IPS-11a (cell line): ENCODE measurements around the gene INPP5A.

Source experiments
- H3K4me3 ChIP-seq: one replicate; pipeline ENCODE4 v1.5.1; 2013; ENCODE audit warnings: low read depth, low read length, control low read depth

The INPP5A gene

DNA sequence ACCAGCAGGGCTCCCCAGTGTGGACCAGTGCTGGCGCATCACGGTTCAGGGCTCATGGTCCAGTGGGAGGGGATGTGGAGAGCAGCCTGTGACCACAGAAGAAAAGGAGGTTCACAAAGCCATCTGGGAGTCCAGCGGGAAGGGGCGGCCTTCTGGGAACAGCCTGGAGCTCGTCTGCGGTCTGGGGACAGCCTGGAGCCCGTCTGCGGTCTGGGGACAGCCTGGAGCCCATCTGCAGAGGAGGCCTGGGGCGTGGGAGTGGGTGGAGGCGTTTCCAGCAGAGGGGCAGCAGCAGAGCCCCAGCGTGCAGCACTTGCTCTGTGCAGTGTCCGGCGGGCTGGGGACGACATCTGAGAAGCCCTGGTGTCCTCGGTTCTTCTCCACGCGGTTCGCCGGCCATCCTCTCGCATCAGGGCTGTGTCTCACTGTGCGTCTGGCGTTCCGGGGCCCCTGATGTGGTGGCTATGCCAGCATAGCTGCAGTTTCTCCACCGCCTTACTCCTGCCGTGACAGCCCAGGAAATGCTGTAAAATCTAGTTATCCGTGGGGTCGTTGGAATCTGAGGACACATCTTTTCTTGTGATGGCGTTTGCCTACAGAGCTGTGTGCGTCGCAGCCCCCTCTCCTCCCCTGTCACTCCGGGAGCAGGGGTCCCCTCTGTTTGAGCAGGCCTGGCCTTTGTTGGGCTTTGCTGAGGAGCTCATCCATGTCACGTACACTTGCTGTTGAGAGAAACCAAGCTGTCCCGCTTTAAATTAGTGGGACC, 104.6 kb downstream of the INPP5A start:
- no peak overlapping the region for H3K4me3 ChIP-seq

DNA sequence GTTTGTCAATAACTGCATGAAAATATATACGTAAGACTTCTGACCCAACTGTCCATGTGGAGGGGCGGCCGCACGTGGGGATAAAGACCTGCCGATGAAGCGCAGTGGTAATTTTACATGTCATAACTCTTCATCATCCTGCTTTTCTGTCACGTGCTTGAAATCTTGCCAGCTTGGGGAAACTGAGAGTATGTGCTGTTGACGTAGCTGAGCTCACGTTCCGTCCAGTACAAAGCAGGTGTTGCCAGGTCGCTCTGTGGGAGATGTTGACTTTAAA, 105.1 kb downstream of the INPP5A start:
- H3K4me3 ChIP-seq, result no peak overlapping the region

DNA sequence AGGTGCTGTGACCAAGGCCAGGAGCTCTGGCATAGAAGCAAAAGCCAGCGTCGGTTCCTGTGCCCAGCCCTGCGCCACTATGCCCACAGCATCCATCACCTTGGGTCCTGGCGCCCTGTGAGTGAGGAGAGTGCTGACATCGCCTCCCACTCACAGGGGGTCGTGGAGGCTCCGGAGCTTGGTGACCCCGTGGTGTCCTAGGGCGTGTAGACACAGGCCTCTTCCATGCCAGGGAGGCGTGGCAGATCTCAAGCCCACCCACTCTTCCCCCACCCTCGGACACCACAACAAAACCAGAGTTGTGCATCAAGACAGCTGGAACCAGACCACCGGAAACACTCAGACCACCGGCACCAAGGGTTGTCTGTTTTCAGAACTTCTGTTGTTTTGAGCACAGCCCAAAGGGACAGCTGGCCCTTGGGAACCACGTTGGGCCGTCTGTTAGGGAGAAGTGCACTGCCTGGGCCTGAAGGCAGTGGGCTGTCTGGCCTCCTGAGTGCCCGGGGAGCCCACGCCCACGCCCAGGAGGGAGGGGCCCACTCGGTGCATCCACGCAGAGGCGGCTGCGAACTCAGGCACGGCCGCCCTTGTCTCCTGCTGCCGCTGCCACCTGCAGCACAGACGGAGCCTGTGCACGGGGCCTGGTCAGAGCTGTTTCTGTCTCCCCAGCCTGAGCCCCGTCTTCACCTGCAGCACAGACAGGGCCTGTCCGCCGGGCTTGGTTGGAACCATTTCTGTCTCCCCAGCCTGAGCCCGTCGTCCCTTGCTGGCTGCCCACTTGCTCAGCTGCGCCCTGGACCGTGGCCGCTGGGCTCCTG, 106.3 kb downstream of the INPP5A start:
- H3K4me3 ChIP-seq, result no peak overlapping the region

DNA sequence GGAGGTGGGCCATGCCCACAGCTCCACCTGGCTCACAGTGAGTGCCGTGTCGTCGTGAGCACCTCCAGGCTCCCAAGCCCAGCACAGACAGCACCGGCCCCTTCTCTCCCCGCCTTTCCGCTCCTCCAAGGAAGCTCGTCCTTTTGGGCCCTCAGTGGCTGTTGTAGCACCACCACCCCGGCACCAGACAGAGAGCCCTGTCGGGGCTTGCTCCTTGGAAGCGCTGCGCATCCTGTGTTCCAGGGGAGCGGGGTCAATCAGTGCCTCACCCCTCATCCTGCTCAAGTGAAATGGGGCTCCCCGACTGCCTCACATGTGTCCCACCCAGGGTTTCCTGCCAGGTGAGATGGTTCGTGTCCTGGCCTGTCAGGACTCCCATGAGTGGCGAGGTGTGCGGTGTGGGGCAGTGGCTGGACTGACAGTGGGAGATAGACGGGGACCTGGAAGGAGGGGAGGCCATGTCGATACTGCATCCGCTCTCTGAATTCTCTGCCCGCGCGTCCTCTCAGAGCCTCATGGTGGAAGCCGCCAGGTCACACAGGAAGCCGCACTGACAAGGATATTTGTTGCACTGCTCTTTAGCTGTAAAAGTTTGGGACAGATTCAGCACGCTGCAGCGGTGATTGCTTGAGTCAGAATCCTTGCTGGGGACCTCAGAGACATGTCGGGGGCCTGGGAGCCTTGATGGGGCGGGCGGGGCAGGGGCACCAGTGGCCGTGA, 107.1 kb downstream of the INPP5A start:
- H3K4me3 ChIP-seq, result no peak overlapping the region

DNA sequence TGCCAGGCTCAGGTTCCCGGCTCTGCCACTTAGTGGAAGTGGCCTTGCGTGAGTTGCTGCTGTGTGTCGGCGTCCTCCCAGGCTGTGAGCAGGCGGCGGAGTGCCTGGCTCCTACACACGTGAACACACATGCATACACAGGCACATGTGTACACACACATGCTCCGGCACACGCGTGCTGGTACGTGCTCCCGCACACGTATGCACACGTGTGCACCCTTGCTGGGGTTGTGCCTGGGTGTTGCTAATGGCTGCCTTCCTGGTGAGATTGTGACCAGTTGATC, 107.6 kb downstream of the INPP5A start:
- H3K4me3 ChIP-seq, result no peak overlapping the region

DNA sequence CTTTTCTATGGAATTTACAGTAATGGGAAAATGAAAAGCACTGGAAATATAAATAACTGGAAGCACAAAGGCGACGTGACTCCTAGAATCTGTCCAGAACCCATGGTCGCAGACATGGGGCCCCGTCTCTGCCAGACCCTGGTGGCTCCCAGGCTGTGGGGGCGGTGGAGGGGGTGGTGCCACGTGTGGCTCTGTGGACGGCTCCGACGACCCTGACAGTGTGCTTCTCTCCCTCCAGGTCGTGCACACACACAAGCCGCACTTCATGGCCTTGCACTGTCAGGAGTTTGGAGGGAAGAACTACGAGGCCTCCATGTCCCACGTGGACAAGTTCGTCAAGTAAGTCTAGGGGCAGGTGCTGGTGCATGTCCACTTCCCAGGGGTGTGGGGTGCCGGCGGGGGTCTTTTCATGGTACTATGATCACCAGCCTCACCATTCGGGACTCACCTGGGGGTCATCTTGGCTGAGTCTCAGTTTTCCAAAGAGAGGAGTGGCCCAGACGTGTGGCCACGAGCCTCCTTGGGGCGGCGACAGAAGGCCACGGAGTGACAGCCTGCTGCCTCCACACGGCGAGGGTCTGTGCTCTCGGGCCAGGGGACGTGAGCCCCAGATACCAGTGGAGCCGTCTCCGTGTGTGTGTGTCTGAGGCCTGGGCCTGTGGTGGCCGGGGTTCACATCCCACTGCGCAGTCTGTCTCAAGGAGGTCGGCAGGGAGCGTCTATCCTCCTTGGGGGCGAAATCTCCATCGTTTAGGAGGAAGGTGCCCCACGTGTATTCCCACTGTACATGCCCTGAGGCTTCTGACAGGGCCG, 108.2 kb downstream of the INPP5A start:
- H3K4me3 ChIP-seq, result no peak overlapping the region

DNA sequence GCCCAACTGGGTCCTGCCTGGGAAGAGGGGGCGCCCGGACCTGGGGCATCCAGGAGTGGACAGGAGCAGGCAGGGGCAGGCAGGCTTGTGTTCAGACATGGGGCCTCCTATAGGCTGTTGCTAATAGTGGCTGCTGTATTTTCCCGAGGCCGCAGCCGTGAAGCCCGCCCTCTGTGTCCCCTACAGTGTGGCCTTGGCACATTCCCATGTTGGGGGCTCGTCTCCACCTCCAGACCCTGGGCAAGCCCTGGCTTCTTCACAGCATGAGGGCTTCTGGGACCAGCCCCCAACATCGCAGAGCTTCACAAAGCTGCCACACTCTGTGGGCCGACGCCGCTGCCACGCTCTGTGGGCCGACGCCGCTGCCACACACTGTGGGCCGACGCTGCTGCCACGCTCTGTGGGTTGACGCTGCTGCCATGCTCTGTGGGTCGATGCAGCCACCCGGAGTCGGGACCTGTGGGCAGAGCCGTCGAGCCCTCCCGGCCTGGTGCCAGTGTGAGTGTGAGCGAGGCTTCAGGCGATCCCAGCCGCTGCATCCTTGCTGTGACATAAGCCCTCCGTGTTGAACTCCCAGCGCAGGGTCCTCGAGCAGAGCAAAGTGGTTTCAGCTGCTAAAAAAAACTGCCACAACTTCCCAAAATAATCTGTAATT, 109.0 kb downstream of the INPP5A start:
- no peak overlapping the region for H3K4me3 ChIP-seq

DNA sequence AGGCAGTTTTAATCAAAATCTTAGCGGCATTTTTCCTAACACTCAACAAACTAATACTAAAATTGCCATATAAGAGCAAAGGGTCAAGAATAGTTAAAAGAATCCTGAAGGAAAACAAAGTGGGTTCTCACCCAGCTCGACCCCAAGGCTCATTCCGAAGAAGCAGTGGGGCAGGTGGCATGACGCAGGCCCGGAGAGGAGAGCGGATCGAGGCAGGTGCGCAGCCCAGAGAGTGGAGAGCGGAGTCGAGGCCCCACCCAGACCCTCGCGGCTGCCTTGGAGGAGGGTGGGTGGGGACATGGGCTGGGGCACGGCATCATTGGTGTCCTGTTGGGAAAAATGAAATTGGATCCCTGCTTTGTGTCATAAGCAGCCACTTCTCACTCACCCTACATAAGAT, 109.8 kb downstream of the INPP5A start:
- no peak overlapping the region for H3K4me3 ChIP-seq

DNA sequence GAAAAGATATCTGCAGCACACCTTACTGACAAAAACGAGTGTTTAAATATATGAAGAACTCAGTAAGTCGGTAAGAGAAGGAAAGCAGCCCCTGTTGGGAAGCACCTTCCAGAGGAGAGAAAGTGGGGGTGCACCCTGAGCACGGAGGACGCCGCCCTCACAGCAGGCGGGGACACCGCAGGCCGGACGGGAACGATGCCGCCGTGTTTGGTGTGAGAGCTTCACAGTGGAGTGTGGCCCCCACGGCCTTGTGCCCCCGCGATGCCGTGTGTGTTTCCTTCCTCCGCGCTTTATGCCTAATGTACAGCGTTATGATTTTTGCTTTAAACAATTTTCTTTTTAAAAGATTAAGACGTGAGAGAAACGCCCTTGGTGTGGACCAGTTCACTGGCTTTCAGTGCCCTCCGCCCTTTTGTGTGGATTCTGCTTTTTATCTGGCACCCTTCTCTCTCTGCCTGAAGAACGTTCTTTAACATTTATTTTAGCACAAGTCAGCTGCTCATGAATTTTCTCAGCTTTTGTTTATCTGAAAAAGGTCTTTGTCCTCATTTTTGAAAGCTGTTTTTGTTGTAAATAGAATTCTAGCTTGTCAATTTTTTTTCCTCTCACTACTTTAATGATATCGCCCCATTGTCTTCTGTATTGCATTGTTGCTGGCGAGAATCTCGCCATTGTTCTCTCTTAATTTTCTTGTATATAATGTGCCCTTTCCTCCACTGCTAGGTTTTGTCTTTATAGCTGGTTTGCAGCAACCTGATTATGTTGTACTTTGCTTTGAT, 110.7 kb downstream of the INPP5A start:
- H3K4me3 ChIP-seq, result no peak overlapping the region

DNA sequence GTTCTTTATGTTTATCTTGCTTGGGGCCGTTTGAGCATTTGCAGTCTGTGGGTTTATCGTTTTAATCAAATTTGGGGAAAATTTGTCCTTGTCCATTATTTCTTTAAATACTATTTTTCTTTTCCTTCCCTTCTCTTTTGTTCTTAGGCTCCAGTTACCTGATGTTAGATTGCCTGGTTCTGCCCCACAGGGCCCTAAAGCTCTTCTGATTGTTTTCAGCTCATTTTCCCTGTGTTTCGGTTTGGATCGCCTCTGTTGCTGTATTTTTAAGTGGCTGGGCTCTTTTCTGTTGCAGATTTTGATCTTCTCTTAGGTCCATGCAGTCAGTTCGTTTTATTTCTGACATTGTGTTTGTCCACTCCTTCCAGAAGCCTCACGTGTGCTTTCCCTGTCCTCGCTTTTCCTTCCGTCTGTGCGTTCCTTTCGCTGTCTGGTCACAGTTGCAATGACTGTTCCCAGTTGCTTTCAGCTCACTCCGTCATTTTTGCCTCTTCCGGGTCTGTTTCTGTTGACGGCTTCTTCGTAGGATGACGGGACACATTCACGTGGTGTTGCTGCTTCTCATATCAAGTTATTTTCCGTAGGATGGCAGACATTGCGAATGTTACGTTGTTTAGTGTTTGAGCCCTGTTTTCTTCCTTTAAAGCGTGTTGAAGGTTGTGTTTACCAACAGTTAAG, 111.4 kb downstream of the INPP5A start:
- no peak overlapping the region for H3K4me3 ChIP-seq

DNA sequence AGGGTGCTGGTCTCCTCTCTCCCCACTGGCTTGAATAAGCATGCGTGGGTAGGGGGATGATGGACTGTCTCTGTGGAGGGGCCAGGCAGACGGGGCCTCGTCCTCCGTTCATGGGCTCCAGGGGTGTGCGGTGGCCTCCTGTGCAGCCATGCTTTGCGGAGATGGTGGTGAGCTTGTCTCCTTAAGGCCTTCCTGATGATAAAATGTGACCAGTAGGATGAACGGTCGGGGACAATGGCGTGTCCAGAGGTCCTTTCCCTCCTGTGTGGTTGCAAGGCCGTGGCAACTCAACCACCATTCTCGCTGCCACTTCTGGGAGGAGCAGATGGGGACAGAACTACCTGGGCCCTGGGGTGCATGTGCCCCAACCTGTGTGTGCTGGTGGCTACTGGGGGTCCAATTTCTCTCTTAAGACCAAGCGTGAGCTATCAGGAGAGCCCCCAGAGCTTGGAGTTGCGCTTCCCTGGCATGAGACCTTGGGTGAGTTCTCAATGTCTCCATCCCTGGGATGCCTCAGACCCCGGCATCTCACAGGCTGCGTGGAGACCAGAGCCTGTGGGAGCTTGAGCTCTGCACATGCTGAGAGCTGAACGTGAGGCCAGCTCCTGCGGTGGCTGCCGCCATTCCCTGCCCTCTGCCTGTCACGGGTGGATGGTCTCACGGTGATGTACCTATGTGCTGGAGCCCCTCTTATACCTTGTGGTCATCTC, 112.2 kb downstream of the INPP5A start:
- no peak overlapping the region for H3K4me3 ChIP-seq

DNA sequence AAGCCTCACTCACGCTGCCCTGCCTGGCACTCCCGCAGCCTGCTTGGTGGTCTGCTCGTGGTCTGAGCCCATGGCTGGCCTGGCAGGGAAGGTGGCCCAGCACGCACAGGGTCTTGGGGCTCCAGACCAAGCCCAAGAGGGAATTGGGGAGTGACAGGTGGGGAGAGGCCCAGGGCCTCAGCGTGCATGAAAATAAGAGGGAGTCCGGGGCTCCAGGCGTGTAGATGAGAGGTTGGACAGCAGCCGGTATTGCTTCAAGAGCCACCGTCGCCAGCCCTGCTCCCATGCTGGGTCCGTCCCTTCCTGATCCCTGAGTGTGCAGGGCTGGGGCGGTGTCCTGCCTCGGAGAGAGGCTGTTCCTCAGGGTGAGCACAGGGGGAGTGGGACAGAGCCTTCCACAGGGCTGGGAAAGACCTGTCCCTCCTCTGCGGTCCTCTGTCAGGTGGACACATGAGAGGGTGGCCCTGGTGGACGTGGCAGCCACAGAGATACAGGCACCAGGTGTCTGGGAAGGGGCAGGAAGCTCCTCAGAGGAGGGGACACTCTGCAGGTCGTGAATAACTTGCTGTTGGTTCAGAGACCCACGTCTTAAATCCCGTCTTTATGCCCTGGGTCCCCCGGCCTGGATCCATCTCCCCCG, 113.1 kb downstream of the INPP5A start:
- no peak overlapping the region for H3K4me3 ChIP-seq

DNA sequence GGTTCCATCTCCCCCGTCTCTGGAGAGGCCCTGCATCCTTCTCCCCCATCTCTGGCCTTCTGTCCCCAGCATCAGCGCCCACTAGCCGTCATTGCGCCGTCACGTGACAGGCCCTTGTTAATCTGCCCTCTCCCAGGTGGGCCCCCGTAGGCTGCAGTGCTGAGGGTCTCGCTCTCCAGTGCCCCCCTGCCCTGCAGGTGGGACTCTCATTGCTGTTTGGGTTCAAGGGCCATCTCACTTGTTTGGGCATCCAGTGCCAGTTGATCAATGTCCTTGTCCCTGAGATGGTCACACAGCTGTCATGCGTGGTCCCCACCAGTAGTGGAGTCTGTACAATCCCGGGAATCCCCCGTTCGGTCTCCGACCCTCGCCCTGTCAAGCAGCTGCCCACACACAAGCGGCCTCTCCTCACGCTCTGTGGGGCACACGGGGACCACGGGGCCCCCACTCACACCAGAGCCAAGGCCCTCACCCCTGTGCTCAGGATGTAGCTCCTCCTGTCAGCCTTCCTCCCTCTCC, 114.0 kb downstream of the INPP5A start:
- H3K4me3 ChIP-seq, result no peak overlapping the region

DNA sequence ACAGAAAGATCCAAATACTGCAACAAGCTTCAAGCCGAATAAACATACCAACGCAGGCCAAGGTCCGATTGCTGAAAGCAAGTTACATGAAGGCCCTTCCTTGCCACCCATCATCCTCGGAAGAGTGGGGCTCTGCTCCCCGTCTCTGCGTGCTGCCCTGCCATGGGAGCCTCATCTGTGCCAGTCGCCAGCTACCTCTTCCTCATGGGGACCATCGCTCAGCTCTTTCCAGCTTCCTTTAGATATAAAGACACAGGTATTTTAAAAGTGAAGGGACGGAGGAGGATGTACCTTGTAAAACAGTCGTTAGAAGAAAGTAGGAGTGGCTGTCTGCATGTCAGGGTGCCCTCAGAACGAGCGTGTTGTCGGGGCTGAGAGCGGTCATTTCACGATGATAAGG, 114.9 kb downstream of the INPP5A start:
- H3K4me3 ChIP-seq, result no peak overlapping the region

DNA sequence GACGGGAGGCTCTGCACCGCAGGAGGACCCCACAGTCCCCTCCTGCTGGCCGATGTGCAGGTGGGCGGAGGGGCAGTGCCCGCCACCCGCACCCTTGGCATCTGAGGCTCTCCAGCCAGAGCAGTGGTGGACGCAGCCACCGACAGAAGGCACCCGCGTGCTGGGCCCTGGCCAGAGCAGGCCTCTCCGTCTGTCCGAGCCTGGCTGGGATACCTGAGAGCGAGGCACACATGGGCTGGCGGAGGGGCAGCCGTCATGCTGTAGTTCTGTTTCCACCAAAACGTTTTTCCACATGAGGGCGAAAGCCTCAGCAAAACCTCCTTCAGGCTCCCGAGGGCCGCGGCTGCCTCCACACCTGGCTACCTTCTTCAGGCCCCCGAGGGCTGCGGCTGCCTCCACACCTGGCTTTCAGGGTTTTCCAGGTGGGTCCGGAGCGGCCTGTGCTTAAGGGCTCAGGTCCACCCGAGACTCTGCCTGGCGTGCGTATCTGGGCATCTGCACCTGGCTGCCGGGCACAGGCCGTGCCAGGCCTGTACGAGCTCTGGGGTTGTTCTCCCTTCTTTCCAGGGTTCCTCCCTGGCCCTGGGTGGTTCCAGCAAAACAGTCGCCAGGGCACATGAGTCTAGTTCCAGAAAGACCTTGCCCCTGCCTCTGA, 115.5 kb downstream of the INPP5A start:
- H3K4me3 ChIP-seq, result no peak overlapping the region

DNA sequence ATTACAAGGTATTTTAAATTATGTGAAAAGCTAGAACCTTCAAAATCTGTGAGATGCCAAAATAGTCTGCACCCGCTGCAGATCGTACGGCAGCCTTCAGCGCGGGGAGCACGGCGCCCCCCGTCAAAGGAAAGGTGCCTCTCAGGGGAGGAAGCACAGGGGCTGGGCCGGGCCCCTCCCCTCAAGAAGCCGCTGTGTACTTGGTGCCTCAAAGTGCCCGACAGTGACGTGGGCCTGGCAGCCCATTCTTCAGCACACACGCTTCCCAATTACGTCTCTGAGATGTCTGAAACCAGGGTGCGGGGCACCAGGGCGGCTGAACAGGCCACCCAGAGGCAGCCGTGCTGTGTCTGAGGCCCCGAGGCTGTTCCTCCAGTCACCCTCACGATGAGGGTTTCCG, 116.1 kb downstream of the INPP5A start:
- no peak overlapping the region for H3K4me3 ChIP-seq

DNA sequence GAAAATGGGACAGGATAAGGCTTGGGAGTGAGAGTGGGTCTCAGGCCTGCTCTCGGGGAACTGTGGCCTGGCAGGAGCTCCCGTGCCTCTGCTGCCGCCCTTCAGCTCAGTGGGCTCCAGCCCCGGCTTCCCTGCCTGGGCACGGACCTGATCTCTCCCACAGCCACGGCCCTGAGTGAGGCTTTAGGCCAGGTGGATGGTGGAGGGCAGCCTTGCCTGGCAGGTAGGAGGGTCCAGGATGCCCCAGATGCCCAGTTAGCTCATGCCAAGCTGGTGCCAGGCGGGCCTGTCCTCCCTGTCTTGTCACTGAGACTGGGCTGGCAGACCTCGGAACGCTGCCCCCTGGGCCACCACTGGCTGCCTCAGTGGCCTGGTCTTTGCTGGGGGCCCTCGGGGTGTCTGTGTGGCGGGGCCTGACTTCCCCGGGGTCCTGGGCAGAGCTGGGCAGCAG, 116.6 kb downstream of the INPP5A start:
- no peak overlapping the region for H3K4me3 ChIP-seq
